Hematopoietic multipotent progenitor cell treated with erythropoietin and hydrocortisone succinate and interleukin-3 and kit ligand, for 15 days (in vitro differentiated cells): Measurements from ENCODE around the gene PDCD7.
"Not testable (repeated sequence)": the region's sequence is repeated elsewhere in the genome, so short reads cannot be mapped to it uniquely, and the experiment has no call there.

Experiments
- DNase-seq: peaks from one replicate; pipeline ENCODE4 v3.0.0-alpha.2; 2015; ENCODE audit warnings: low spot score

PDCD7 gene

GRCh38 chr15:65074946-65075345 lies 58.7 kb downstream of the PDCD7 start:
- not testable (repeated sequence) for DNase-seq

- no peak for DNase-seq
These were observed 61.0 kb downstream of the PDCD7 start for GRCh38 chr15:65072617-65073016.

- DNase-seq = no peak
These were observed 61.6 kb downstream of the PDCD7 start for GRCh38 chr15:65072027-65072426.

- DNase-seq = no peak
These were observed 62.2 kb downstream of the PDCD7 start for GRCh38 chr15:65071381-65071811.

GRCh38 chr15:65069779-65070546 lies 63.6 kb downstream of the PDCD7 start:
- DNase-seq = no peak

GRCh38 chr15:65069179-65069578 lies 64.4 kb downstream of the PDCD7 start:
- no peak for DNase-seq

- no peak for DNase-seq
These were observed 65.2 kb downstream of the PDCD7 start for GRCh38 chr15:65068403-65068788.

- no peak for DNase-seq
These were observed 65.8 kb downstream of the PDCD7 start, which contains the start of gene RASL12 for GRCh38 chr15:65067645-65068402. Gene RASL12, minus strand, starts transcription at chr15:65067991. Its CDS starts 156 bp downstream, at chr15:65067835.
